AG20443 (cell line): ENCODE data around the gene LY6G6D.
A peak's percentile ranks its signal among the peaks of the same experiment; 100 is the strongest.

ENCODE experiments used
- DNase-seq: peaks from one replicate; pipeline ENCODE4 v3.0.0; 2012; ENCODE audit warnings: low spot score, mixed read lengths

LY6G6D gene

GRCh38 chr6:31736768-31737314, 21.7 kb downstream of the LY6G6D start:
- DNase-seq = no peak

GRCh38 chr6:31737315-31737990, 22.3 kb downstream of the LY6G6D start:
- DNase-seq = no peak

GRCh38 chr6:31737991-31738979, 23.1 kb downstream of the LY6G6D start:
- DNase-seq = peak; percentile 67

GRCh38 chr6:31739639-31740396, 24.7 kb downstream of the LY6G6D start, which contains the start of gene MSH5:
MSH5 (plus strand) TSS chr6:31740005; CDS start chr6:31740467, 462 bp downstream.
- peak; percentile 98 for DNase-seq

GRCh38 chr6:31740397-31741223, 25.5 kb downstream of the LY6G6D start:
- peak; percentile 53 for DNase-seq

GRCh38 chr6:31741815-31742214, 26.7 kb downstream of the LY6G6D start:
- no peak for DNase-seq

GRCh38 chr6:31742894-31743293, 27.7 kb downstream of the LY6G6D start:
- DNase-seq = no peak

GRCh38 chr6:31744422-31744821, 29.3 kb downstream of the LY6G6D start:
- no peak for DNase-seq

GRCh38 chr6:31749301-31750036, 34.3 kb downstream of the LY6G6D start:
- no peak for DNase-seq

GRCh38 chr6:31750411-31751022, 35.4 kb downstream of the LY6G6D start:
- DNase-seq = no peak

- DNase-seq = peak; percentile 74
Measured at GRCh38 chr6:31752739-31753319, 37.7 kb downstream of the LY6G6D start.

- DNase-seq = no peak
Measured at GRCh38 chr6:31758281-31758680, 43.1 kb downstream of the LY6G6D start.

- DNase-seq = no peak
Measured at GRCh38 chr6:31760790-31761189, 45.6 kb downstream of the LY6G6D start.

- no peak for DNase-seq
Measured at GRCh38 chr6:31761343-31761742, 46.2 kb downstream of the LY6G6D start.

- no peak for DNase-seq
Measured at GRCh38 chr6:31762356-31762755, 47.2 kb downstream of the LY6G6D start, which contains the start of gene SAPCD1. SAPCD1 (plus strand) TSS chr6:31762656; CDS start chr6:31763055, 399 bp downstream.

- DNase-seq = no peak
Measured at GRCh38 chr6:31762878-31763618, 47.9 kb downstream of the LY6G6D start.

- peak; percentile 92 for DNase-seq
Measured at GRCh38 chr6:31763619-31763940, 48.4 kb downstream of the LY6G6D start.

- DNase-seq = no peak
Measured at GRCh38 chr6:31764198-31764597, 49.0 kb downstream of the LY6G6D start.

- DNase-seq = no peak
Measured at GRCh38 chr6:31765559-31765909, 50.4 kb downstream of the LY6G6D start.
